ENCODE results near the gene BSG. TPM values are rescaled to one million over a fixed set of nuclear protein-coding genes. Genes with fewer than 3 reads are reported as not detected.

The BSG gene
- total and polyA plus RNA-seq, 9 of the 15 experiments (the other 6 are each of a cell fraction or from before 2014, with no cell fraction given): 4.6 to 495 (median 187) TPM

- FAIRE-seq: no peak
- intact Hi-C loops (cut with micrococcal nuclease): no loop called here
- peaks cover 28 to 73% of the 10 kb centered on the region in 2 experiments for H3K4me1 ChIP-seq (replicated peaks in 1 of 2; ENCODE audit: control insufficient read depth in 2 of 2, insufficient read depth in 2 of 2, low read length in 2 of 2)
- POLR2A ChIA-PET: interaction anchor here (1.8 to 2.0 kb wide), 2 partner anchors 11 to 40 kb away, joined by 8 to 41 read pairs; no protein-coding TSS in a partner anchor
- 2% methylated on average over 15 of the region's 15 CpGs for WGBS (ENCODE audit: insufficient coverage, low coverage, missing lambda C conversion rate)
- peak overlapping the region; percentile 89 to 96 for H3K9ac ChIP-seq (ENCODE audit: insufficient read depth in 1 of 2, low read depth in 2 of 2, low read length in 2 of 2)
- H3K36me3 ChIP-seq (ENCODE audit: control insufficient read depth, insufficient read depth, low read length): peaks cover 33% of the 10 kb centered on the region; the same call in 2 of the 3 replicates
- H3K9me1 ChIP-seq (ENCODE audit: control insufficient read depth, insufficient read depth, low read length): peaks cover 15% of the 10 kb centered on the region
- H3K4me2 ChIP-seq (ENCODE audit: insufficient read depth, low read length): peak overlapping the region; percentile 92
- peak overlapping the region; percentile 99 for H3K4me3 ChIP-seq
- peaks cover 51% of the 10 kb centered on the region for H4K20me1 ChIP-seq (replicated peaks; ENCODE audit: control insufficient read depth, insufficient read depth, low read length)
- H3K79me2 ChIP-seq (ENCODE audit: control insufficient read depth, insufficient read depth, low read length): peaks cover 64% of the 10 kb centered on the region
- CTCF ChIA-PET (ENCODE audit: low intra/inter-chr PET ratio): no interaction called here
- no TSS peak for BruUV-seq (replicated peaks)
- peaks cover 8% of the 10 kb centered on the region for H3K9me3 ChIP-seq (replicated peaks; ENCODE audit: control insufficient read depth, insufficient read depth, low read depth, low read length)
- no peak for ATAC-seq
- H2AFZ ChIP-seq (ENCODE audit: low read depth, low read length): no peak overlapping the region
- in situ Hi-C loops (cut with MboI): no loop called here
- no peaks in the 10 kb centered on the region for H3K27me3 ChIP-seq (ENCODE audit: control insufficient read depth in 2 of 2, insufficient read depth in 2 of 2, low read length in 2 of 2)
- peak overlapping the region; percentile 94 for H3K27ac ChIP-seq (ENCODE audit: extremely low read depth, low read depth, low read length)
- no peak for DNase-seq (ENCODE audit: extremely low read depth in 1 of 4, low spot score in 3 of 4)
- 0 out of 2 replicates have a peak, but pooled peaks have one; percentile 0 for TF ChIP-seq ARID4B (CRISPR knock-in tag; IDR thresholded peaks at IDR 0.05)
- no peak for TF ChIP-seq ZNF695 (CRISPR knock-in tag; IDR thresholded peaks at IDR 0.05)
- TF ChIP-seq, protein P1, sequence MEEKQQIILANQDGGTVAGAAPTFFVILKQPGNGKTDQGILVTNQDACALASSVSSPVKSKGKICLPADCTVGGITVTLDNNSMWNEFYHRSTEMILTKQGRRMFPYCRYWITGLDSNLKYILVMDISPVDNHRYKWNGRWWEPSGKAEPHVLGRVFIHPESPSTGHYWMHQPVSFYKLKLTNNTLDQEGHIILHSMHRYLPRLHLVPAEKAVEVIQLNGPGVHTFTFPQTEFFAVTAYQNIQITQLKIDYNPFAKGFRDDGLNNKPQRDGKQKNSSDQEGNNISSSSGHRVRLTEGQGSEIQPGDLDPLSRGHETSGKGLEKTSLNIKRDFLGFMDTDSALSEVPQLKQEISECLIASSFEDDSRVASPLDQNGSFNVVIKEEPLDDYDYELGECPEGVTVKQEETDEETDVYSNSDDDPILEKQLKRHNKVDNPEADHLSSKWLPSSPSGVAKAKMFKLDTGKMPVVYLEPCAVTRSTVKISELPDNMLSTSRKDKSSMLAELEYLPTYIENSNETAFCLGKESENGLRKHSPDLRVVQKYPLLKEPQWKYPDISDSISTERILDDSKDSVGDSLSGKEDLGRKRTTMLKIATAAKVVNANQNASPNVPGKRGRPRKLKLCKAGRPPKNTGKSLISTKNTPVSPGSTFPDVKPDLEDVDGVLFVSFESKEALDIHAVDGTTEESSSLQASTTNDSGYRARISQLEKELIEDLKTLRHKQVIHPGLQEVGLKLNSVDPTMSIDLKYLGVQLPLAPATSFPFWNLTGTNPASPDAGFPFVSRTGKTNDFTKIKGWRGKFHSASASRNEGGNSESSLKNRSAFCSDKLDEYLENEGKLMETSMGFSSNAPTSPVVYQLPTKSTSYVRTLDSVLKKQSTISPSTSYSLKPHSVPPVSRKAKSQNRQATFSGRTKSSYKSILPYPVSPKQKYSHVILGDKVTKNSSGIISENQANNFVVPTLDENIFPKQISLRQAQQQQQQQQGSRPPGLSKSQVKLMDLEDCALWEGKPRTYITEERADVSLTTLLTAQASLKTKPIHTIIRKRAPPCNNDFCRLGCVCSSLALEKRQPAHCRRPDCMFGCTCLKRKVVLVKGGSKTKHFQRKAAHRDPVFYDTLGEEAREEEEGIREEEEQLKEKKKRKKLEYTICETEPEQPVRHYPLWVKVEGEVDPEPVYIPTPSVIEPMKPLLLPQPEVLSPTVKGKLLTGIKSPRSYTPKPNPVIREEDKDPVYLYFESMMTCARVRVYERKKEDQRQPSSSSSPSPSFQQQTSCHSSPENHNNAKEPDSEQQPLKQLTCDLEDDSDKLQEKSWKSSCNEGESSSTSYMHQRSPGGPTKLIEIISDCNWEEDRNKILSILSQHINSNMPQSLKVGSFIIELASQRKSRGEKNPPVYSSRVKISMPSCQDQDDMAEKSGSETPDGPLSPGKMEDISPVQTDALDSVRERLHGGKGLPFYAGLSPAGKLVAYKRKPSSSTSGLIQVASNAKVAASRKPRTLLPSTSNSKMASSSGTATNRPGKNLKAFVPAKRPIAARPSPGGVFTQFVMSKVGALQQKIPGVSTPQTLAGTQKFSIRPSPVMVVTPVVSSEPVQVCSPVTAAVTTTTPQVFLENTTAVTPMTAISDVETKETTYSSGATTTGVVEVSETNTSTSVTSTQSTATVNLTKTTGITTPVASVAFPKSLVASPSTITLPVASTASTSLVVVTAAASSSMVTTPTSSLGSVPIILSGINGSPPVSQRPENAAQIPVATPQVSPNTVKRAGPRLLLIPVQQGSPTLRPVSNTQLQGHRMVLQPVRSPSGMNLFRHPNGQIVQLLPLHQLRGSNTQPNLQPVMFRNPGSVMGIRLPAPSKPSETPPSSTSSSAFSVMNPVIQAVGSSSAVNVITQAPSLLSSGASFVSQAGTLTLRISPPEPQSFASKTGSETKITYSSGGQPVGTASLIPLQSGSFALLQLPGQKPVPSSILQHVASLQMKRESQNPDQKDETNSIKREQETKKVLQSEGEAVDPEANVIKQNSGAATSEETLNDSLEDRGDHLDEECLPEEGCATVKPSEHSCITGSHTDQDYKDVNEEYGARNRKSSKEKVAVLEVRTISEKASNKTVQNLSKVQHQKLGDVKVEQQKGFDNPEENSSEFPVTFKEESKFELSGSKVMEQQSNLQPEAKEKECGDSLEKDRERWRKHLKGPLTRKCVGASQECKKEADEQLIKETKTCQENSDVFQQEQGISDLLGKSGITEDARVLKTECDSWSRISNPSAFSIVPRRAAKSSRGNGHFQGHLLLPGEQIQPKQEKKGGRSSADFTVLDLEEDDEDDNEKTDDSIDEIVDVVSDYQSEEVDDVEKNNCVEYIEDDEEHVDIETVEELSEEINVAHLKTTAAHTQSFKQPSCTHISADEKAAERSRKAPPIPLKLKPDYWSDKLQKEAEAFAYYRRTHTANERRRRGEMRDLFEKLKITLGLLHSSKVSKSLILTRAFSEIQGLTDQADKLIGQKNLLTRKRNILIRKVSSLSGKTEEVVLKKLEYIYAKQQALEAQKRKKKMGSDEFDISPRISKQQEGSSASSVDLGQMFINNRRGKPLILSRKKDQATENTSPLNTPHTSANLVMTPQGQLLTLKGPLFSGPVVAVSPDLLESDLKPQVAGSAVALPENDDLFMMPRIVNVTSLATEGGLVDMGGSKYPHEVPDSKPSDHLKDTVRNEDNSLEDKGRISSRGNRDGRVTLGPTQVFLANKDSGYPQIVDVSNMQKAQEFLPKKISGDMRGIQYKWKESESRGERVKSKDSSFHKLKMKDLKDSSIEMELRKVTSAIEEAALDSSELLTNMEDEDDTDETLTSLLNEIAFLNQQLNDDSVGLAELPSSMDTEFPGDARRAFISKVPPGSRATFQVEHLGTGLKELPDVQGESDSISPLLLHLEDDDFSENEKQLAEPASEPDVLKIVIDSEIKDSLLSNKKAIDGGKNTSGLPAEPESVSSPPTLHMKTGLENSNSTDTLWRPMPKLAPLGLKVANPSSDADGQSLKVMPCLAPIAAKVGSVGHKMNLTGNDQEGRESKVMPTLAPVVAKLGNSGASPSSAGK (IDR thresholded peaks at IDR 0.05): peak; percentile 13; the same call in 1 of the 2 replicates
Observed at GRCh38 chr19:573519-573825, 1.1 kb downstream of the BSG start.
